Measurements from ENCODE around the gene NAT16. TPM values are rescaled to one million over a fixed set of nuclear protein-coding genes. Genes with fewer than 3 reads are reported as not detected.
A peak's percentile ranks its signal among the peaks of the same experiment; 100 is the strongest.

Gene NAT16
- total and polyA plus RNA-seq, 9 of the 15 experiments (the other 6 are each of a cell fraction or from before 2014, with no cell fraction given), result 0.04 TPM; not detected in 8

- in situ Hi-C loops (cut with MboI), result no loop called here
- peak; percentile 68 to 79 (median 71) for DNase-seq (ENCODE audit: extremely low read depth in 1 of 4, low spot score in 3 of 4)
- no peaks in the 10 kb centered on the region for H3K36me3 ChIP-seq (ENCODE audit: control insufficient read depth, insufficient read depth, low read length)
- peak; percentile 70 for ATAC-seq
- no peak within 1 kb of the TSS for H3K4me3 ChIP-seq
- POLR2A ChIA-PET, result interaction anchor here (1.4 to 2.7 kb wide), 3 partner anchors 11 to 27 kb away, joined by 5 to 10 read pairs (median 6); no protein-coding TSS in a partner anchor
- CTCF ChIA-PET (ENCODE audit: low intra/inter-chr PET ratio), result interaction anchor here (0.8 kb wide), 1 partner anchor 12 kb away, joined by 3 read pairs; no protein-coding TSS in a partner anchor
- intact Hi-C loops (cut with micrococcal nuclease), result no loop called here
- H3K79me2 ChIP-seq (ENCODE audit: control insufficient read depth, insufficient read depth, low read length), result no peaks in the 10 kb centered on the region
- 25% methylated on average over 22 of the region's 22 CpGs for WGBS (ENCODE audit: insufficient coverage, low coverage, missing lambda C conversion rate)
- peak; percentile 73 for FAIRE-seq
- BruUV-seq (replicated peaks), result no TSS peak
- peak within 1 kb of the TSS; percentile 23 to 37; a peak in 3 of 4 replicates for H3K9ac ChIP-seq (ENCODE audit: insufficient read depth in 1 of 2, low read depth in 2 of 2, low read length in 2 of 2)
- H3K4me1 ChIP-seq (replicated peaks in 1 of 2; ENCODE audit: control insufficient read depth in 2 of 2, insufficient read depth in 2 of 2, low read length in 2 of 2), result peaks cover 28 to 40% of the 10 kb centered on the region in 2 experiments
- H3K9me3 ChIP-seq (replicated peaks; ENCODE audit: control insufficient read depth, insufficient read depth, low read depth, low read length), result no peaks in the 10 kb centered on the region
- H3K4me2 ChIP-seq (ENCODE audit: insufficient read depth, low read length), result peak within 1 kb of the TSS; percentile 79
- no peaks in the 10 kb centered on the region for H3K9me1 ChIP-seq (ENCODE audit: control insufficient read depth, insufficient read depth, low read length)
- H3K27ac ChIP-seq (ENCODE audit: extremely low read depth, low read depth, low read length), result no peak within 1 kb of the TSS; the same call in 2 of the 3 replicates
- H3K27me3 ChIP-seq (ENCODE audit: control insufficient read depth in 2 of 2, insufficient read depth in 2 of 2, low read length in 2 of 2), result no peaks in the 10 kb centered on the region
- H2AFZ ChIP-seq (ENCODE audit: low read depth, low read length), result peak within 1 kb of the TSS; percentile 94
- H4K20me1 ChIP-seq (replicated peaks; ENCODE audit: control insufficient read depth, insufficient read depth, low read length), result no peaks in the 10 kb centered on the region
- no peak for TF ChIP-seq NFATC3 (IDR thresholded peaks at IDR 0.05)
- TF ChIP-seq EP300 (IDR thresholded peaks at IDR 0.05; ENCODE audit: low read length), result no peak
- peak; percentile 49; the same call in 1 of the 2 replicates for TF ChIP-seq POLR2A (conservative IDR thresholded peaks at IDR 0.05)
- no peak for TF ChIP-seq ZBTB1 (CRISPR knock-in tag; IDR thresholded peaks at IDR 0.05; ENCODE audit: borderline replicate concordance, low read depth)
- no peak for TF ChIP-seq HNRNPL (IDR thresholded peaks at IDR 0.05; ENCODE audit: low read depth, low read length)
- no peak for TF ChIP-seq SMARCA5 (IDR thresholded peaks at IDR 0.05)
- TF ChIP-seq ZNF79 (CRISPR knock-in tag; IDR thresholded peaks at IDR 0.05; ENCODE audit: low read depth), result no peak
- no peak for TF ChIP-seq ZNF143 (CRISPR knock-in tag; IDR thresholded peaks at IDR 0.05)
- no peak for TF ChIP-seq AFF1 (IDR thresholded peaks at IDR 0.05; ENCODE audit: low read depth in 1 of 2, partially characterized antibody in 2 of 2)
- no peak for TF ChIP-seq MLX (CRISPR knock-in tag; conservative IDR thresholded peaks at IDR 0.05)
- TF ChIP-seq PYGO2 (tag; IDR thresholded peaks at IDR 0.05), result no peak
- peak; percentile 23 for TF ChIP-seq POLR2B (IDR thresholded peaks at IDR 0.05; ENCODE audit: low read depth, partially characterized antibody)
- TF ChIP-seq L3MBTL2 (IDR thresholded peaks at IDR 0.05), result peak; percentile 58; the same call in 1 of the 2 replicates
These were observed 53.2 kb downstream of the NAT16 start, which contains the start of gene SERPINE1 for GRCh38 chr7:101126651-101127459. Gene SERPINE1, plus strand, starts transcription at chr7:101127104. Its CDS starts 1,290 bp downstream, at chr7:101128394.
